Activated CD4-positive, alpha-beta T cell treated with anti-CD3 and anti-CD28 coated beads, Interleukin-2, amount 50 U/mL, for 48 hours (primary cell): ENCODE measurements around the gene VSIG2.
A peak's percentile ranks its signal among the peaks of the same experiment; 100 is the strongest.

Source experiments
- DNase-seq, 2 experiments: peaks; one replicate each; pipeline ENCODE4 v3.0.0-alpha.2; 2020

VSIG2 gene

GRCh38 chr11:124718801-124719200 is 33.3 kb downstream of the VSIG2 start:
- no peak for DNase-seq

- DNase-seq = peak in 1 of 2 experiments; percentile 12
Observed at GRCh38 chr11:124717786-124718651, 34.0 kb downstream of the VSIG2 start.

GRCh38 chr11:124717421-124717785 is 34.7 kb downstream of the VSIG2 start:
- DNase-seq = no peak

GRCh38 chr11:124716591-124716990 is 35.5 kb downstream of the VSIG2 start:
- no peak for DNase-seq

GRCh38 chr11:124712392-124712791 is 39.7 kb downstream of the VSIG2 start:
- no peak for DNase-seq

- no peak for DNase-seq
Observed at GRCh38 chr11:124707829-124708228, 44.2 kb downstream of the VSIG2 start.

DNA sequence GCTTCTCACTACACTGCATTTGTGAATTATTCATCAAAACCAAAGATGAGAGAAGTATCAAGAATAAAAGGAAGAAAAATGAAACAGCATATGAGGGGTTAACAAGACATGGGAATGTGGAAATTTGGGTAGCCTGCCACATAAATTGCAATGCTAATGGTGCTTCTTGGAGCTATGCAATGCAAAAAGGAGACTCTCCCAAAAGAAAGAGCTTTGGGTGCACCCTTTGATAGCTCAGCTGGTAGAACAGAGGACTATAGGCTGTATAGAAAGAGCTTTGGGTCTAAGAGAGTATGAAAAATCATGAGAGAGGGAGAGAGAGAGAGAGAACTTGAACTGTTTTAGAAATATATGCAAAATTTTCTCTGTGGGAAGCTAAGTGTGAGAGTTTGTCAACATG is 52.0 kb downstream of the VSIG2 start:
- no peak for DNase-seq

GRCh38 chr11:124699547-124699946 is 52.5 kb downstream of the VSIG2 start:
- no peak for DNase-seq
